H7 (cell line): ENCODE measurements around the gene OSBPL7. TPM values are rescaled to one million over a fixed set of nuclear protein-coding genes. Genes with fewer than 3 reads are reported as not detected.
A peak's percentile ranks its signal among the peaks of the same experiment; 100 is the strongest.

Experiments used
- DNase-seq: peaks from one replicate; pipeline ENCODE4 v3.0.0; 2012
- H3K27me3 ChIP-seq: 2 replicates; pipeline ENCODE4 v1.6.0; 2011; ENCODE audit warnings: mild to moderate bottlenecking, low read length; ENCODE audit not compliant: control insufficient read depth, insufficient read depth
- H3K36me3 ChIP-seq: replicated peaks from 2 replicates; pipeline ENCODE4 v1.5.1; 2011; ENCODE audit warnings: low read length; ENCODE audit not compliant: control insufficient read depth, insufficient read depth
- H3K4me3 ChIP-seq: 2 replicates; pipeline ENCODE4 v1.5.1; 2011; ENCODE audit warnings: low read depth, mild to moderate bottlenecking, control low read depth, low read length, moderate library complexity; ENCODE audit not compliant: insufficient read depth
- total RNA-seq: library from RNA; depleted of rRNA; stranded (reverse); fragments of >200 nt; shearing (Covaris generic); gene quantifications from 2 replicates; pipeline ENCODE4 v1.2.3, GENCODE V29; 2014

OSBPL7 gene
- total RNA-seq, 1 experiment from 2014 or later = 11.3 TPM

GRCh38 chr17:47808830-47809480, 12.6 kb downstream of the OSBPL7 start:
- H3K27me3 ChIP-seq = no peaks in the 10 kb centered on the region
- H3K4me3 ChIP-seq = no peak overlapping the region
- DNase-seq = no peak
- H3K36me3 ChIP-seq = no peaks in the 10 kb centered on the region

- Histone ChIP-seq H3K36me3 (no peaks in the 10 kb centered on the region), H3K4me3 (no peak overlapping the region), H3K27me3 (no peaks in the 10 kb centered on the region)
- peak; percentile 41 for DNase-seq
These were observed 13.4 kb downstream of the OSBPL7 start for GRCh38 chr17:47808036-47808829.

GRCh38 chr17:47807421-47807820, 14.2 kb downstream of the OSBPL7 start:
- Histone ChIP-seq H3K4me3 (no peak overlapping the region), H3K27me3 (no peaks in the 10 kb centered on the region), H3K36me3 (no peaks in the 10 kb centered on the region)
- DNase-seq = peak; percentile 39

GRCh38 chr17:47806913-47807255, 14.7 kb downstream of the OSBPL7 start:
- no peaks in the 10 kb centered on the region for H3K27me3 ChIP-seq
- no peaks in the 10 kb centered on the region for H3K36me3 ChIP-seq
- no peak for DNase-seq
- H3K4me3 ChIP-seq = no peak overlapping the region

GRCh38 chr17:47806026-47806912, 15.3 kb downstream of the OSBPL7 start:
- no peaks in the 10 kb centered on the region for H3K36me3 ChIP-seq
- H3K27me3 ChIP-seq = no peaks in the 10 kb centered on the region
- DNase-seq = no peak
- H3K4me3 ChIP-seq = no peak overlapping the region

- Histone ChIP-seq H3K36me3 (no peaks in the 10 kb centered on the region), H3K27me3 (no peaks in the 10 kb centered on the region; the same call in 1 of the 2 replicates), H3K4me3 (no peak overlapping the region)
- DNase-seq = no peak
These were observed 17.1 kb downstream of the OSBPL7 start for GRCh38 chr17:47804461-47804860.

- Histone ChIP-seq H3K4me3 (no peak overlapping the region), H3K27me3 (no peaks in the 10 kb centered on the region; the same call in 1 of the 2 replicates), H3K36me3 (no peaks in the 10 kb centered on the region)
- DNase-seq = peak; percentile 31
These were observed 17.8 kb downstream of the OSBPL7 start for GRCh38 chr17:47803751-47804150.

GRCh38 chr17:47803201-47803600, 18.4 kb downstream of the OSBPL7 start:
- no peak overlapping the region for H3K4me3 ChIP-seq
- no peaks in the 10 kb centered on the region; the same call in 1 of the 2 replicates for H3K27me3 ChIP-seq
- no peak for DNase-seq
- H3K36me3 ChIP-seq = no peaks in the 10 kb centered on the region

GRCh38 chr17:47802341-47803022, 19.1 kb downstream of the OSBPL7 start:
- peak; percentile 92 for DNase-seq
- no peaks in the 10 kb centered on the region; the same call in 1 of the 2 replicates for H3K27me3 ChIP-seq
- no peak overlapping the region for H3K4me3 ChIP-seq
- no peaks in the 10 kb centered on the region for H3K36me3 ChIP-seq

GRCh38 chr17:47801906-47802305, 19.7 kb downstream of the OSBPL7 start:
- no peaks in the 10 kb centered on the region; the same call in 1 of the 2 replicates for H3K27me3 ChIP-seq
- no peak overlapping the region for H3K4me3 ChIP-seq
- H3K36me3 ChIP-seq = no peaks in the 10 kb centered on the region
- DNase-seq = no peak

GRCh38 chr17:47801176-47801765, 20.3 kb downstream of the OSBPL7 start:
- Histone ChIP-seq H3K4me3 (no peak overlapping the region), H3K36me3 (no peaks in the 10 kb centered on the region), H3K27me3 (no peaks in the 10 kb centered on the region; the same call in 1 of the 2 replicates)
- DNase-seq = no peak

GRCh38 chr17:47800686-47801085, 20.9 kb downstream of the OSBPL7 start:
- peak; percentile 34 for DNase-seq
- Histone ChIP-seq H3K27me3 (no peaks in the 10 kb centered on the region; the same call in 1 of the 2 replicates), H3K4me3 (no peak overlapping the region), H3K36me3 (no peaks in the 10 kb centered on the region)

GRCh38 chr17:47797797-47798196, 23.8 kb downstream of the OSBPL7 start:
- H3K27me3 ChIP-seq = peaks cover 4% of the 10 kb centered on the region; the same call in 1 of the 2 replicates
- no peaks in the 10 kb centered on the region for H3K36me3 ChIP-seq
- DNase-seq = peak; percentile 46
- no peak overlapping the region for H3K4me3 ChIP-seq

GRCh38 chr17:47792979-47793378, 28.6 kb downstream of the OSBPL7 start:
- Histone ChIP-seq H3K27me3 (peaks cover 36% of the 10 kb centered on the region), H3K36me3 (no peaks in the 10 kb centered on the region), H3K4me3 (no peak overlapping the region)
- no peak for DNase-seq
